ENCODE data around the gene SLC2A10.

DNA sequence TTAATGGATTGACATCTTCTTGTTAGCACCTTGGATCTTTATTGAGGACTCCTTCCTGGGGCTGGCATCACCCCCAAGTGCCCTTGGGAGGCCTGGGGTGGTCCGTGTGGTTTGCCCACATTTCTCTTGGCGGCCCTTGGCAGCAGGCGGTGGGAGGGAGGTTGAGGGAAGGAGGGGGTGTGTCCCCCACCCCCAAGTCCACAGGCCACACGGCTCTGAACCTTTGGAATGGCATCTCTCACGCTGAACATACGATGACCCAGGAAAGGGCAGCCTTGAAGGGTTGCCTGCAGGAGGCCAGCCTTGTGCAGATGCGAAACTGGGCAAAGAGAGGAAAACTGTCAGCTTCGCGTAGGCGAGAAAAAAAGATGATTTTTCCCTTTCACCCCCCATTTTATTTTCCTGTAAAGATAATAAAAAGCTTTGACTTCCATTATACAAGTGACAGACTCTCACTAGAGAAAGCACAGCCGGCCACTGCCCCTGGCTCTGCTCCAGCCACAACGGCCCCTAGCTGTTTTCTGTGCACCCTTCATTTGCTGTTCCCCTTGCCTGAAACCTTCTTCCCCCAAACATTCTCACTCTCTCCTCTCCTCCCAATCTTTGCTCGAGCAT lies 56.2 kb downstream of the SLC2A10 start:
- no peak for TF ChIP-seq EZH2phosphoT487 (conservative IDR thresholded peaks at IDR 0.05; ENCODE audit: low read length)
- TF ChIP-seq, protein P1, sequence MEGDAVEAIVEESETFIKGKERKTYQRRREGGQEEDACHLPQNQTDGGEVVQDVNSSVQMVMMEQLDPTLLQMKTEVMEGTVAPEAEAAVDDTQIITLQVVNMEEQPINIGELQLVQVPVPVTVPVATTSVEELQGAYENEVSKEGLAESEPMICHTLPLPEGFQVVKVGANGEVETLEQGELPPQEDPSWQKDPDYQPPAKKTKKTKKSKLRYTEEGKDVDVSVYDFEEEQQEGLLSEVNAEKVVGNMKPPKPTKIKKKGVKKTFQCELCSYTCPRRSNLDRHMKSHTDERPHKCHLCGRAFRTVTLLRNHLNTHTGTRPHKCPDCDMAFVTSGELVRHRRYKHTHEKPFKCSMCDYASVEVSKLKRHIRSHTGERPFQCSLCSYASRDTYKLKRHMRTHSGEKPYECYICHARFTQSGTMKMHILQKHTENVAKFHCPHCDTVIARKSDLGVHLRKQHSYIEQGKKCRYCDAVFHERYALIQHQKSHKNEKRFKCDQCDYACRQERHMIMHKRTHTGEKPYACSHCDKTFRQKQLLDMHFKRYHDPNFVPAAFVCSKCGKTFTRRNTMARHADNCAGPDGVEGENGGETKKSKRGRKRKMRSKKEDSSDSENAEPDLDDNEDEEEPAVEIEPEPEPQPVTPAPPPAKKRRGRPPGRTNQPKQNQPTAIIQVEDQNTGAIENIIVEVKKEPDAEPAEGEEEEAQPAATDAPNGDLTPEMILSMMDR (IDR thresholded peaks at IDR 0.05; ENCODE audit: insufficient read depth, low read length, poor library complexity, severe bottlenecking) = no peak
